ENCODE data around the gene NKAIN2.

NKAIN2 gene

DNA sequence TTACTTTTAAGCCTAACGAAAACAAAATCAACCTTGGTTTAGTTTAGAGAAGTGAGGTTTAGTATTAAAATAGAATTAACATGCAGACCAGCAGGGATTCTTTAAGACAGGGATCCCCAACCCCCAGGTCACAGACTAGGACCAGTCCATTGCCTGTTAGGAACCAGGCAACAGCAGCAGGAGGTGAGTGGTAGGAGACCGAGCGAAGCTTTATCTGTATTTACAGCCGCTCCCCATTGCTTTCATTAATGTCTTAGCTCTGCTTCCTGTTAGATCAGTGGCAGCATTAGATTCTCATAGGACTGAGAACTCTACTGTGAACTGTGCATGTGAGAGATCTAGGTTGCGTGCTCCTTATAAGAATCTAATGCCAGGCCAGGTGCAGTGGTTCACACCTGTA lies 225.9 kb downstream of the NKAIN2 start:
- no peak for DNase-seq (ENCODE audit: low read depth in 2 of 2)

DNA sequence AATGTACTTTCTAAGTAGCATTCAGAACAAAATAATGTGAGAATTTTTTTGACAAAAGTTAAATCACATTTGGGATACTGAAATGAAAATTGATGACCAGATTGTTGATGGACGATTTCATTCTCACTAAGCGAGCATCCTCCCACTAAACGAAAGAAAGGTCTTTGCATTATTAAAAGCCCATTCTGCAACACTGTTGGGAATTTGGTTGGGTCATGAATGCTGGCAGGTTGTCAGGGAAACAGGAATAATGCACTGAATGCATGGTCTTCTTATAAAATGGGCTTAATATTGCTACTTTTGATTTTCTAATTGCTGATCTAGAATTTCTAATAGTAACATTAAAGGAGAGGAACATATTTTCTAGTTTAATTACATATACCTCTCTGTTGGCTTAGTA lies 229.8 kb downstream of the NKAIN2 start:
- DNase-seq (ENCODE audit: low read depth in 2 of 2) = no peak

DNA sequence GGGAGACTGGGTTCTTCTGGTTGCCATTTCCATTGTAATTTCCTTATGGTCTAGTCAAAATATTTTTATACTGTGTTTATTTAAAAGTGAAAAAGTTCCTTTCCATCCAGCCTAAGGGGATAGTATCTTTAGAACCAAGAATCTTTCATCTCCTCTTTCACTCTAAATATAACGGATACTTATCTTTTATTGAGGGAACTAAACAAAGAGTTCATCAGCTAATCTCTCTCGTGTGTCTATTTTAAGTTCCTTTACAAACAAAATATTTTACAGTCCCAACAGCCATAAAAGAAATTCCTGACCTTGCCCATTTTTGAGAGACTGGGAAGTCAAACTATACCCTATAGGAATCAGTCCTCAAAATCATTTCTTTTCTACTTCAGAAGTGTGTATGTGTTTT lies 232.7 kb downstream of the NKAIN2 start:
- DNase-seq (ENCODE audit: low read depth in 2 of 2) = no peak

DNA sequence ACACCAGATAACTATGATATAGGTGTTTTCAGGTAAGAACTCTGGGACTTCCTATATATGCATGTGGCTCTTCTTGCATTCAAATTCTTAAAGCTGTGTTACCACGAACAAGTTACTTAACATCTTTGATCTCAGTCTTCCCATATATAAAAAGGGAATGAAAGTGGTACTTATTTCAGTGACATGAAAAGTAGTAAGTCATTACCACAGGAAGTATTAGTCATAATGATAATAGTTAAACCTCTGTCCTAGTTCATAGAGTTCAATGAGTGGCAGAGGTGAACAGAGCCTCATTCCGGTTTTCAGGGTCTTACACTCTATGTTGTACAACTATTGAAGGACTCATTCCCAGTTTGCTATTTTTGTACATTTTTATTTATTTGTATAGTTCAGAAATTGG lies 237.0 kb downstream of the NKAIN2 start:
- DNase-seq (ENCODE audit: low read depth in 2 of 2) = no peak

DNA sequence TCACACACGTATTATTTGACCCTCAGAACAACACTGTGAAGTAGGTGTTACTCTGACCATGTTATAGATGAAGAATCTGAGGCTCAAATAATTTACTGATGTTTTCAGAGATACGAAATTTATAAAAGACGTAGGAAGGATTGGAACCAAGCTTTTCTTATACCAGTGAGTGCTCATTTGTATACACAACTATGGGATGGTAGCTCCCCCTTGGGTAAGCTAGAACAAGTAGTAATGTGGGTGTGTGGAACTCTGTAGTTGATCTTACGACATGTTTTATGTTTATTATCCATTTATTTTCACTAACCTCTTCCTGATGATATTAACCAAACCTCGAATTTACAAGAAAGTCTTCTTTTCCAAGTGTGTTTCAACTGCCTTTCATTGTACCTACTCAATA lies 248.5 kb downstream of the NKAIN2 start:
- DNase-seq (ENCODE audit: low read depth in 2 of 2) = no peak

DNA sequence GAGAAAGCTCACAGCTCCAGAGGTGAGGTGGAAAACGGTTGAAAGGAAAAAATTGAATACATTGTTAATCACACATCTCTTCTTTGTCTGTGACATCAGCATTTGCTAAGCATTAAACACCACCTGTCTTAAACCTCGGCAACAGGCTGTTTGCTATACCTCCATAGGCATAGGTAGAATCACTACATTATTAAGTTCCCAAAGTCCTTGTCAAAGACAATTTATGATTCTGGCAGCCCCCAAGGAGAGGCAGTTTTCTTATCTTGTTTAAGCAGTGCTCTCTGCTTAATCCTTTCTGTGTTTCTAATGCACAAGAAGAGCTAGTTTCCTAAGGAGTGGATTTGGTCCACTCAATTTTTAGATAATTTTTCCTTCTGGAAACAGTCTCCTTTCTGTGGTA lies 249.7 kb downstream of the NKAIN2 start:
- DNase-seq (ENCODE audit: low read depth in 2 of 2) = no peak

DNA sequence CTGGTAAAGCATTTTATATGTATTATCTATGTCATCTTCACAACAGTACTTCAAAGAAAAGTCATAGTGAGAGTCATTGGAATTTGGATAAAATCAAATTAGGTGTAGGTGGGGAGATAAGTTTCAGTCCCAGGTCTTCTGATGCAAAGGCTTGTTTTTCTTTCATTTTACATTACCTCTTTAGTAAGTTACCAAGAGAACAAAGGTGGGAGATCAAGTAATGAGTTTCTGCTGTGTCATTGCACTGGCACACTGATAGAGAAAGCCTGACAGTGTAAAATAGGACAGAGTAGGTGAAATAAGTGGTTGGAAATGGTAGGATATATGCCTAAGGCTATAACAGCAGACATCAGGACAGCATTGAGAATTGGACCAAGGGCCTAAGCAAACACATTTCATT lies 250.4 kb downstream of the NKAIN2 start:
- no peak for DNase-seq (ENCODE audit: low read depth in 2 of 2)

DNA sequence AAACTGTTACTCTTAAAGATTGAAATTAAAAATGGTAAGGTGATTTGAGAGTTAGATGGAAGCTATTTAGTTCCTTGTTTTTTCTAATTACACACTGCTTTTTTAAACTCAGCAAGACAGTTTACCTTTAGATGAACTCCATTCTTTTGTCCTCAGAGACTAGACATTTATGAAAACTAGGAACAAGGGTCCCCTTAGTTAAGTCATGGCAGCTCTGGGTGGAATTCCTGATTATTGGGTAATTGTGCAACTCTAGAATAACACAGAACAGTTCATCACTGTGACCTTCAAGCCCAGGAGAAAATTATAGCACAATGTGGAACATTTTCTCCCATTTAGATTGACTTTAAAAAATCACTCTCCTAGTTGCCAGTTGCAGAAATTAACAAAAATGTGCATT lies 251.7 kb downstream of the NKAIN2 start:
- no peak for DNase-seq (ENCODE audit: low read depth in 2 of 2)

DNA sequence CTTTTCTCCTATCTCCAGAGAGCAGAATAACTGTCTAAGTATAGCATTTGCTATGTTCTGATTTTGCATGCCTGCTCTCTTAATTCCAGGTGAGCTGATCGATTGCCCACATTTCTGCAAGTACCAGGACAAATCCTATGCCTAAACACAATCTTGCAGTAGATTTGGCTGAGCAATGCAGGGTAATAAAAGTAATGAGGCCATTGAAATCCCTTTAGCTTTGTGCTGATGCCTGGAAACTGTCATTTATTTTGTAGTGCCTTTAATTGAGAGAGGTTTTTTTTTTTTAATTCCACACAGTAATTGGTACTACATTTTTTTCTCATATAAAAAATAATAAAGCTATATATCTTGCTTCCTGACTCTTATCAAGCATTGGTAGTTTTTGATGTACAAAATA lies 252.3 kb downstream of the NKAIN2 start:
- no peak for DNase-seq (ENCODE audit: low read depth in 2 of 2)

DNA sequence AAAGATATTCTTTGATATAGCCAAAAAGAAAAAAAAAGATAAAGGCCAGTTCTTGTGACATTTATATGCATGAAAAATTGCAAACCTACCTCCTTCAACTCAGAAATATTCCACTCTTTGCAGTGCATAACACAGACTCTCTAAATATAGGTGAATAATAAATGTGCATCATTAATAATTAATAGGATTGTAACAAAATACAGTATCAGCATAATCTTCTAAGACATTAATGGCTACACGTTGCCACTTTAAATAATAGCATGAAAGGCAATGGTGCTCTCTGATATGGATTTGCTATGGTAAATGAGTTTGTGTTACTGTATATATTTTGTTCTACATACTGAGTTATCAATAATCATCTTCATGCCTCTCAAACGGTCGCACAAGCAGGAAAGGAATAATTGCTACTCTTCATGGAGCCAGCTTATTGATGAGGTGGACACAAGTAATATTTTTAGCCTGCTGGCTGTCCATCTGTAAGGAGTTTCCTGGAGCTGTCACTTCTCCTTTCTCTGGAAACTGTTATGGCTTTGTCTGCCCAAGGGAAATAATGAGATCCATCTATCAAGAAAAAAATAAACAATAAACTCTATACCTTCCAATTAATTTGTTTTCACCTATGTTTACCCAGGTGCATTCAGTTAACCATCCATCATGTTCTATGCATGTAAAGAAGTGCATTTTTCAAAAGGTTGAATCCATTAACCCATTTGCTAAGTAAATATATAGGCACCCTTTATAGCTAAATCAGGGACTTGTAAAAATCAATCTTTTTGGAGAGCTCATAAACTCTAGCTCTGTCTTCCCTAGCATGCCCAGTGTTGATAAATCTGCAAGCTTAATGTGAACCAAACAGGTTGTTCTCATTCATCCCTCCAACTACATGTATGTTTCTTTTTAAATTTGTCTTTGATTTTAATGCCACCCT lies 253.0 kb downstream of the NKAIN2 start:
- DNase-seq (ENCODE audit: low read depth in 2 of 2) = no peak

DNA sequence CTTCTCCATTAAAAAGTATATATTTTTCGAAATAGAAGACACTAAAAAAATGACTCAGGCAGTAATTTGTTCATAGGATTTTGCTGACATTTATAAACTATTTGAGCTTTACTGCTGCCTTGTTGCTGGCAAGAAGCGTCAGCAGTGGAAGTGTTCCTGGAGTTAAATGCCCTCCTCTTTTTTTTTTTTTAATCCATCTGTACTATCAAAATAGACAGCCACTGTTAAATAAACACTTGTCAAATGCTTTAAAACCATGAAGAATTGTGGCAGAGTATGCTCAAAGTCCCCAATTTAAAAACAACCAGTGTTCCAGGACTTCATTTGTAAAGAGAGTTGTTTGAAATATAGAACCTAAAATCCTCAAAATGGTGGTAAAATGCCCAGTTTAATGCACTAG lies 253.8 kb downstream of the NKAIN2 start:
- no peak for DNase-seq (ENCODE audit: low read depth in 2 of 2)

DNA sequence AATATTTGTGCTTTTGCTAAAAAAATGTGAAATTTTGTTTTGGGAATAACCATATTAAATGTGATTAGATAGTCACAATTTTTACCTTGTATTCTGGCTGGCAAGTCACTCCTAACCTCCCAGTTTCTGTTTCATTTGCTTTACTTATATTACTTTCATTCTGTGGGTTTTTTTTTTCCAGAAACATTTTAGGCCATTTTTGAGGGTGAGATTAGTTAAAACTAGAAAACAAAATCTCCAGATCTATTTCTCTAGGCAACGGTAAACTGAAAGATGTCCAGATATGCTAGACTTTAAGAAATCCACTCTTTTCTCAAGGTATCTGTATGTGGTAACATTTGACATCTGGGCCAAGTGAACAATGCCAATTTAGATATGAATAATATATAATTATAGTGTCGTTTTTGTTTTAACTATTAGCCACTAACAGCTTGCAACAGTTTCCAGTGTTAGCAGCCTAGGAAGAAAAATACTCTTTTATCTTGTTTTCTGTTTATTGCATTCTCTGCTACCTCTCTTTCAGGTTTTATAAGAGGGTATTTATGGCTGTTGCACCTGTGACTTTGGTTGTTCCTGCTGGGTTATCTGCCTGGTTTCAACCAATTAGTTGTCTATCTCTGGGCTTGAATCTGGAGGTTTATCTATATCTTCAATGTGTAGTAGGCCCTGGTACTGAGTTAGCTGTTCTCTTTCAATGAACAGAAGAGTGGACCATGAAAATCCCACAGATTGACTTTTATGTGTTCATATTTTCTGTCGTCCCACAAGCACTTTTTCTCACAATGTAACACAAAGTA lies 260.9 kb downstream of the NKAIN2 start:
- no peak for DNase-seq (ENCODE audit: low read depth in 2 of 2)

DNA sequence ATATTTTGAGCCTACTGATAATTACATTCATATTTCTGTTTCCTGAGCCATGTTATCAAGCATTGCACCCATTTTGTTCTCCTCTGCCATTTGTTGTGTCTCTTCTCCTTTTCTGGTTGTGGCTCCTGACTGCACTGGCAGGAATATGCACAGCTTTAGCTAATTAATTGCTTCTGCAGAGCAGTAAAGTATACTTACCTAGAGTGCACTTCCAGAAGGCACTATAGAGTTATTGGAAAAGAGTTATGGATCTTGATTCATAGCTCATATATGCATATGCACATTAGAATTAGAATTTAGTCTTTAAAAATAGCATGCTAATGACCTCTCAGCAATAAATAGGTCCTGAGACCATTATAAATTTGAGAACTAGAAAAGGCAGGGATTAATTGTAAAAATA lies 262.6 kb downstream of the NKAIN2 start:
- no peak for DNase-seq (ENCODE audit: low read depth in 2 of 2)

DNA sequence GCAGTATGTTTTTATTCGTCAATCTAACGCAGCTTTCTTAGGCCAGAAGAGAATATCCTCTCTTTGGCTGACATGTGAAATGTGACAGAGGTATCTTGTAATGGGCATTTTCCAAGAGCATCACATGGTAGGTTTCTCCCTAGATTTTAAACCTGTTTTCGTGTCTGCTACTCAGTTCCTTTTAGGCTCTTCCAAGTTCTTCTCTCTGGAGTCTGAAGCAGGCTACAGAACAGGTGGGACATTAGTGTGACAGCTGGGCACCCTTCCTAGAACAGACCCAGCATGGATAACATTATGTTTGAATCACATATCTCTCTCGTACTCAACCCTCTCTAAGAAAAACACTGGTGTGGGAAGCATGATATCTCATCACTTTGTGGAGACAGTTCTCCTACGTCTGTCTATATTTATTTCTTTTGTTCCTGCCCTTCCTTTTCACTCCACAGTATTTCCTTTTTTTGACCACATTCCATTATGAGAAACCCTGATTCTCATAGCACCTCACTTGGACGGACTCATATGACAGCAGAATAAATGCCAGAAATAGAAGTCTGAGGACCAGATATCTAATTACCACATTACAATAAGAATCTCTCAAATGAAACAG lies 263.4 kb downstream of the NKAIN2 start:
- no peak for DNase-seq (ENCODE audit: low read depth in 2 of 2)

DNA sequence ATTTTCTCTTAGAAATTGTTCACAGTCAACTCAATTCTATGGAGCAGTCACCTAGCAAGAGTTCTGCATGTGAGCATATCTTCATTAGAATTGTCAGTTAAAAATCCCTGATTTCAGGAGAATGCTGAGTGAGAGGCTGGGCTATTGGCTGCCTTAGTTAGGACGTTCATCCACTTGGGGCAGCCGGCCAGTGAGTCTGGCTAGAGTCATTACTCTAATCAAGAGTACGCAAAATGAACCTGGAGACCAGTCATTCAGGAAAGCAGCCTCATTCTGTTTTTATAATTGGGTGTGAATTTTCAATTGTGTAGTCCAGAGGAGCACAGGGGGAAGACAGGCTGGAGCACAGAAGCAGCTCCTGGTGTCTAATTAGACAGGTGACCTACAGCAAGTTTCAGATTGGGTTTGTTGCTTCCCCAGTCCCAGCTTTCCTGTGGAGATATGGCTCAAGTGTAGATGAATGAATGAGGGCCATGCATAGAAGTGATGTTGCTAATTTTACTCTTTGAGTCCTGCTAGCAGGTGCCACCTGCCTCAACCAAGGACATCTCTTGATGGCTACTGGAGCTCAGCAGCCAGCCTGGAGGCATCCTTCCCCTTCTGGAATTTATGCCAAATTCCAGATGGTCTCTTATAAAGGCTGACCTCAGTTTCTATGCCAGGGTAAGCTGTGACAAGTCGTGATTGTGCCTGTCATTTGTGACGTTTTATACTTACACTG lies 265.7 kb downstream of the NKAIN2 start:
- DNase-seq (ENCODE audit: low read depth in 2 of 2) = no peak

DNA sequence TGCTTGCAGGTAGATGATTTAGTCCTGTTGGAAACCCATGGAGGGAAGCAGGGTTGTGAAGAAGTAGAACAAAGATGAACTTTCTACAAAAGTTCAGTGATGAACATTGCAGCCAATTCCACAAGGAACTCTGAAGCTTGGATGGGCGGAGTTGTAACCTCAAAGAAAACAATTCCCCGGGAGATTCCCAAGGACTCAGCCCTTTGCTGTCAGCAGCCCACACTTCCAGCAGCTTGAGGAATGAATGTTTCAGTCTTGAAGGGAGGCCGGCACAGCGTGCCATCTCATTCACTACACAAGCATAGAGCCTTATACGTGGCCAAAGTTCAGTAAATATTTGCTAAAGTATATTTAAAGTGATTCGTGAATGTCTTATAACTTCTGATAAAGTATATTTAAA lies 269.4 kb downstream of the NKAIN2 start:
- no peak for DNase-seq (ENCODE audit: low read depth in 2 of 2)

DNA sequence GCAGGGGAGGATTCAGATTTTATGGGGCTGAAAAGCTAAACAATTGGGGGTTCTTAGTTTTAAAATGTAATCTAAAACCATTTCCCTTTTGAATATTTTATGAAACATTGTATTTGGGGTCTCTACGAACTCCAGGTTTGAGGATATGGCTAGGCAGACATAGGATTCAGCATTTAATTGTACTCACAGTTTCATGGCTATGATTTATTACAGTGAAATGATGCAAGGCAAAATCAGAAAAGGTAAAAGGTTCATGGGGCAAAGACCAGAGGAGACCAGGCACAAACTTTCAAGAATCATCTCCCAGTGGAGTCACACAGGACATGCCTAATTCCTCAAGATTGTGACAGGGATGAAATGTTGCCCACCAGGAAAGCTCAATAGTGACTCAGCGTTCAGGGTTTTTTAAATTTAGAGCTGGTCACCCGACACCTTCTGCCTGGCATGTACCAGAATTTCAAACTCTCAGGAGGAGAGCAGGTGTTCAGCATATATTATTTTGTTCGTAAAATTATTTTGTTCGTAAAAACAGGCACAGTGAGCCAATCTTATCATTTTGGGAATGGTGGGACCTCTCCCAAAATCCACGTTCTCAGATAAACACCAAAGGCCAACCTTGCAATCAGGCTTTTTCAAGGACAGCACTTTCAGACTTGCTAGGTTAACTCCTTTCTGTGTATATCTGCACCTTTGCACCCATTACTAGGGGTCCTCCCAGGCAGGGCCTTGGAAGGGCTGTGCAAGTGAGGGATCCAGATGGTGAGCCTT lies 270.3 kb downstream of the NKAIN2 start:
- DNase-seq (ENCODE audit: low read depth in 2 of 2) = no peak

DNA sequence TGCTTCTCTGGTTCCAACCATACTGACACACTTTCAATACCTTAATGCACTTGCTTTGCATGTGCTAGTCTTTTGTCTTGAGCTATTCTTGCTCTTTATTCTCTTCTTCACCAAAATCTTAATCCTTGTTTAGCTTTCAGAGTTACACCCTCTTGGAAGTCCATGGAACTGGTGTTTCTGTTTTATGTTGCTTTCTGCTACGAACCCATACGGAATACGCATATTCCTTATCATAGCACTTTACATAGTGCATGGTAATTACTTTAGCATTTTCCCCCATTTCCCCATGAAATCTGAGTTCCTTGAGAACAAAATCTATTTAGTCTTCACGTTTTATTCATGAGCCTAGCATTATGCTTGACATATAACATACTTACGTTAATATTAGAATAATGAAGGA lies 270.9 kb downstream of the NKAIN2 start:
- DNase-seq (ENCODE audit: low read depth in 2 of 2) = no peak

DNA sequence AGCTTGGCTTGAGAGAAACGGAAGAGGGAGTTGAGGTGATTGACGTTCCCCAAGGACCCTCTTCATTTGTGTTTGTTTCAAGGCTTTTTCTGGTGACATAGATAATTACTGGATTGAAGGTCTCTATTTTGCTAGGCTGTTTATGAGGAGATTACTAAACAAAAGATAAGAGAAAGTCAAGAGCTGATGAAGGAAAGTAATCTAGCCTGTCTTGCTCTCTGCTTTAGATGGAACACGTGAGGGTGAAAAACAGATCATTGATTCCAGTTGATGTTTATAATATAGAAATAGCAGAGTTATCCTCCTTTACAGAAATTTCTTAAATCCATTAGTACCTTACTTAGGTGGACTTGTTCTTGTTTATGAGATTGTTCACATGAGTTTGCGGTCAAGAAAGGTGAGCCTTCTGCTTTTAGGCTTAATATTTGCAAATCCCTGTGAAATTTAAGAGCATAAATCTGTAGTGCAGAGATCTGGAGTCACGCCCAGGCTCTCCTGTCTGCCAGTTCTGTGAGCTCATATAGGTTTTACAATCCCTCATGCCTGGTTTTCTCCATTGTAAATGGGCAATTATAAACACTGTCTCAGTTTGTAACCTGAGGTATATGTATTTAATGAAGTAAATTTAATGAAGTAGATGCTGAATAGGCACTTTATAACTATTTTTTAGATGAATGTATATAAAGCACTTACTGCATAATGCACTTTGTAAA lies 272.8 kb downstream of the NKAIN2 start:
- no peak for DNase-seq (ENCODE audit: low read depth in 2 of 2)

DNA sequence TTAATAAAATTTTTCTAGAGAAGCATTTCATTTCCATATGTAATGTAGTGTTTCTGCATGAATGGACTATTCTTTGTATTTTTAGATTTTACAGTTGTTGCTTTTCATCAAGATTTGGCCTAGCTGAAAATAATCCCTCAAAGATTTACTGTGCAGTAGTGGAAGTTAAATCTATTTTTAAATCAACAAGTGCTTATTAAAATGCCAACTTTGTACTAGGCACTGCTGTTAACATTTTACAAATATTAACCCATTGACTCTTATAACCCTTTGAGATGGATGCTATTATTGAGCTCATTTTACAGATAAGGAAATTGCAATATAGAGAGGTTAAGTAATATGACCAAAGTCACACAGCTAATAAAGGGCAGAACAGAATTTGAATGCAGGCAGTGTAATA lies 274.5 kb downstream of the NKAIN2 start:
- DNase-seq (ENCODE audit: low read depth in 2 of 2) = no peak

DNA sequence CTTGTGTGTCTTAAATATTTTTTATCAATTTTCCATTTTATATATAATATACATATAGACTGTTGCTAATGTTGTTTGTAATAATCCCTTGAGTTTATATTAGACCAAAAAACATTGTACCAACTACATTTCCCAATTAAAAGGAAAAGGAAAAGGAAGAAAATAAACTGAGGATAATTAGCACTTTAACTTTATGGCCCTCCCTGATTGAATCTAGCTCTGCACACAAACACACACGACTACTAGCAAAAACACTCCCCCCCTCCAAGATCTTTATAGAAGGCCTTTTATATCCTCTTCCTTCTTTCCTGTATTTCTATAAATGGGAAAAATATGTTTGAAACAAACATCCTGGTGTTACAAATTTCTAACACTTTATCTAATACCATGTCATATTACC lies 276.8 kb downstream of the NKAIN2 start:
- no peak for DNase-seq (ENCODE audit: low read depth in 2 of 2)

All from stimulated activated CD8-positive, alpha-beta memory T cell treated with anti-CD3 and anti-CD28 coated beads, Interleukin-15, amount 100 ng/mL, for 4 hours (primary cell).